Ishikawa (cell line): Measurements from ENCODE around the gene NT5C.

Source experiments
- CEBPB ChIP-seq: IDR thresholded peaks from 2 replicates; pipeline ENCODE4 v1.6.1; 2012
- CREB1 ChIP-seq: IDR thresholded peaks from 2 replicates; pipeline ENCODE4 v1.6.1; 2012; ENCODE audit warnings: low read depth
- EGR1 ChIP-seq: IDR thresholded peaks from 2 replicates; pipeline ENCODE4 v1.6.1; 2012
- EP300 ChIP-seq: IDR thresholded peaks from 2 replicates; pipeline ENCODE4 v1.6.1; 2012; ENCODE audit warnings: borderline replicate concordance
- FOXM1 ChIP-seq: IDR thresholded peaks from 2 replicates; pipeline ENCODE4 v1.6.1; 2012; ENCODE audit warnings: low read depth, borderline replicate concordance
- MAX ChIP-seq: IDR thresholded peaks from 2 replicates; pipeline ENCODE4 v1.6.1; 2012
- NFIC ChIP-seq: IDR thresholded peaks from 2 replicates; pipeline ENCODE4 v1.6.1; 2012
- RAD21 ChIP-seq: IDR thresholded peaks from 2 replicates; pipeline ENCODE4 v1.6.1; 2012; ENCODE audit warnings: low read depth
- REST ChIP-seq: IDR thresholded peaks from 2 replicates; pipeline ENCODE4 v1.6.1; 2012; ENCODE audit warnings: low read depth, mild to moderate bottlenecking
- TAF1 ChIP-seq: IDR thresholded peaks from 2 replicates; pipeline ENCODE4 v1.6.1; 2012; ENCODE audit warnings: low read depth, mild to moderate bottlenecking
- TCF12 ChIP-seq: IDR thresholded peaks from 2 replicates; pipeline ENCODE4 v1.6.1; 2012; ENCODE audit warnings: low read depth
- TEAD4 ChIP-seq: IDR thresholded peaks from 2 replicates; pipeline ENCODE4 v1.6.1; 2012
- USF1 ChIP-seq: IDR thresholded peaks from 2 replicates; pipeline ENCODE4 v1.6.1; 2012
- YY1 ChIP-seq: IDR thresholded peaks from 2 replicates; pipeline ENCODE4 v1.6.1; 2012; ENCODE audit warnings: low read depth
- ZBTB7A ChIP-seq: IDR thresholded peaks from 2 replicates; pipeline ENCODE4 v1.6.1; 2012; ENCODE audit warnings: low read depth

NT5C gene

GRCh38 chr17:75129576-75129975 lies 2.0 kb downstream of the NT5C start:
- no peak for TF ChIP-seq REST
- TF ChIP-seq CREB1 = no peak
- TF ChIP-seq EGR1 = no peak
- no peak for TF ChIP-seq ZBTB7A
- no peak for TF ChIP-seq NFIC
- no peak for TF ChIP-seq TAF1
- no peak for TF ChIP-seq TEAD4
- no peak for TF ChIP-seq YY1
- no peak for TF ChIP-seq MAX
- TF ChIP-seq EP300 = no peak
- no peak for TF ChIP-seq CEBPB
- TF ChIP-seq FOXM1 = no peak

GRCh38 chr17:75128694-75129505 lies 2.6 kb downstream of the NT5C start:
- no peak for TF ChIP-seq TAF1
- no peak for TF ChIP-seq REST
- TF ChIP-seq FOXM1 = no peak
- no peak for TF ChIP-seq YY1
- TF ChIP-seq CREB1 = no peak
- TF ChIP-seq USF1 = no peak
- TF ChIP-seq NFIC = no peak

- 0 out of 2 replicates have a peak, but pooled peaks have one; percentile 2 for TF ChIP-seq CEBPB
Measured at GRCh38 chr17:75127936-75128335, 3.6 kb downstream of the NT5C start.

GRCh38 chr17:75126954-75127353 lies 4.6 kb downstream of the NT5C start:
- TF ChIP-seq USF1 (no peak), YY1 (no peak), CEBPB (no peak), CREB1 (no peak), FOXM1 (no peak), TEAD4 (no peak), NFIC (no peak), EP300 (no peak), MAX (no peak), REST (no peak), ZBTB7A (no peak), TCF12 (no peak), RAD21 (no peak)

GRCh38 chr17:75125984-75126383 lies 5.6 kb downstream of the NT5C start:
- TF ChIP-seq EP300 = no peak
- TF ChIP-seq FOXM1 = no peak
- no peak for TF ChIP-seq ZBTB7A
- TF ChIP-seq TEAD4 = no peak
